ENCODE data around the gene NDUFS3. TPM values are rescaled to one million over a fixed set of nuclear protein-coding genes. Genes with fewer than 3 reads are reported as not detected.
"Not testable (repeated sequence)": the region's sequence is repeated elsewhere in the genome, so short reads cannot be mapped to it uniquely, and the experiment has no call there.

The NDUFS3 gene
- 132 and 142 TPM in 2 replicates for total RNA-seq

DNA sequence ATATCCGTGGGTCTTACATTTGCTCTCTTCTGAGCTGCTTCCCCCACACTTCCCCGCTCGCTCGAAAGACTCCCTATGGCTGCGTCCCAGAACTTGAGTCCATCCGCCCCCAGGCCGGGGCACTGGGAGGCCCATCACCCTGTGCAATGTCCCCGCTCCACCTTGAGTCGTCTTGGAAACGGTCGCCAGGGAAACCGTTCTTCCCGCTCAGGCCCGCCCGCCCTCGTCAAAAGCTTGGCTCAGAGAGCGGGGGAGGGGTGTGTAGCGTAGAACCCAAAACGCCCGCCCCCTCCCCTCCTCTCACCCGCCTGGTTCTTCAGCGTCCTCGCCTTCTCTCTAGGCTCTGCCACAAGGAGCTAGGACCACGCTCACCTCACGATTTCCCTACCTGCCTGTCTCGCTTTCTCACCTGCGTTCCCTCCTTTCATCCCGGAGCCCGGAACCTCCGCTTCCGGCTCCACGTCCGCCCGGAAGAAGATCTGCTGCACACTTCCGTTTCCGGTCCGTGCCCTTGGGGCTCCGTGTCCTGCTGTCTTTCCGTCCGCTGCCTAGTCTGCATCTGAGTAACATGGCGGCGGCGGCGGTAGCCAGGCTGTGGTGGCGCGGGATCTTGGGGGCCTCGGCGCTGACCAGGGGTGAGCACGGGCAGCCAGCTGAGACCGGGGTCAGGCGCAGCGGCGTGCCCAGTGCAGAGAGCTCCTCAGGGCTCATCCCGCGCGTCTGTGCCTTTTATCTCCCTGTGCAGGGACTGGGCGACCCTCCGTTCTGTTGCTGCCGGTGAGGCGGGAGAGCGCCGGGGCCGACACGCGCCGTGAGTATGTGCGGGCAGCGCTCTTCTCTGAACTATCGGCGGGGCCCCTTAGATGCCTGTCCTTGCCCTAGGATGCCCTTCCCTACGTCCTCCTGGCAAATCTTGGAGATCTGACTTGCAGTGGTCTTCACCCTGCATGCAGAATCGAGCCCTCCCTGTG, at the start of gene NDUFS3, which contains the start of gene KBTBD4:
Gene NDUFS3 (plus strand): TSS at position 551 of the 971 bp plus-strand sequence. CDS start 18 bp downstream, at position 569.
Gene KBTBD4 (minus strand): TSS at position 447 of the 971 bp plus-strand sequence. CDS start 19 bp downstream, at position 428.
- Mint-ChIP-seq H3K27me3 (ENCODE audit: low read depth) (no peaks in the 10 kb centered on the region), H3K9me3 (no peaks in the 10 kb centered on the region), H3K27ac (peak within 1 kb of the TSS; percentile 98), H3K4me3 (ENCODE audit: low read depth) (peak within 1 kb of the TSS; percentile 100), H3K36me3 (ENCODE audit: low read depth) (peaks cover 73% of the 10 kb centered on the region), H3K4me1 (ENCODE audit: low read depth) (peaks cover 25% of the 10 kb centered on the region)
- intact Hi-C loops (cut with micrococcal nuclease) = loop anchor here (1.0 to 10.0 kb wide), 3 partner anchors 13 to 266 kb away; partner anchors contain the start of genes MTCH2 and NUP160
- peak; percentile 88 for DNase-seq (ENCODE audit: low spot score)

GRCh38 chr11:47529951-47530350, 48.9 kb upstream of the NDUFS3 start:
- Mint-ChIP-seq H3K36me3 (ENCODE audit: low read depth) (peaks cover 20% of the 10 kb centered on the region), H3K4me3 (ENCODE audit: low read depth) (no peak overlapping the region), H3K9me3 (no peaks in the 10 kb centered on the region), H3K27ac (no peak overlapping the region), H3K27me3 (ENCODE audit: low read depth) (no peaks in the 10 kb centered on the region), H3K4me1 (ENCODE audit: low read depth) (peaks cover 28% of the 10 kb centered on the region)
- intact Hi-C loops (cut with micrococcal nuclease) = no loop called here
- DNase-seq (ENCODE audit: low spot score) = no peak

GRCh38 chr11:47530721-47531120, 48.2 kb upstream of the NDUFS3 start:
- DNase-seq (ENCODE audit: low spot score); H3K4me3 Mint-ChIP-seq (ENCODE audit: low read depth); intact Hi-C loops (cut with micrococcal nuclease); H3K27ac Mint-ChIP-seq; H3K9me3 Mint-ChIP-seq; H3K27me3 Mint-ChIP-seq (ENCODE audit: low read depth): not testable (repeated sequence)
- Mint-ChIP-seq H3K36me3 (ENCODE audit: low read depth) (peaks cover 17% of the 10 kb centered on the region), H3K4me1 (ENCODE audit: low read depth) (peaks cover 22% of the 10 kb centered on the region)

GRCh38 chr11:47531666-47532065, 47.2 kb upstream of the NDUFS3 start:
- peaks cover 14% of the 10 kb centered on the region for H3K4me1 Mint-ChIP-seq (ENCODE audit: low read depth)
- H3K4me3 Mint-ChIP-seq (ENCODE audit: low read depth) = no peak overlapping the region
- peaks cover 18% of the 10 kb centered on the region for H3K36me3 Mint-ChIP-seq (ENCODE audit: low read depth)
- no peak for DNase-seq (ENCODE audit: low spot score)
- H3K9me3 Mint-ChIP-seq = no peaks in the 10 kb centered on the region
- H3K27ac Mint-ChIP-seq = peak overlapping the region; percentile 22
- H3K27me3 Mint-ChIP-seq (ENCODE audit: low read depth) = no peaks in the 10 kb centered on the region
- intact Hi-C loops (cut with micrococcal nuclease) = no loop called here

DNA sequence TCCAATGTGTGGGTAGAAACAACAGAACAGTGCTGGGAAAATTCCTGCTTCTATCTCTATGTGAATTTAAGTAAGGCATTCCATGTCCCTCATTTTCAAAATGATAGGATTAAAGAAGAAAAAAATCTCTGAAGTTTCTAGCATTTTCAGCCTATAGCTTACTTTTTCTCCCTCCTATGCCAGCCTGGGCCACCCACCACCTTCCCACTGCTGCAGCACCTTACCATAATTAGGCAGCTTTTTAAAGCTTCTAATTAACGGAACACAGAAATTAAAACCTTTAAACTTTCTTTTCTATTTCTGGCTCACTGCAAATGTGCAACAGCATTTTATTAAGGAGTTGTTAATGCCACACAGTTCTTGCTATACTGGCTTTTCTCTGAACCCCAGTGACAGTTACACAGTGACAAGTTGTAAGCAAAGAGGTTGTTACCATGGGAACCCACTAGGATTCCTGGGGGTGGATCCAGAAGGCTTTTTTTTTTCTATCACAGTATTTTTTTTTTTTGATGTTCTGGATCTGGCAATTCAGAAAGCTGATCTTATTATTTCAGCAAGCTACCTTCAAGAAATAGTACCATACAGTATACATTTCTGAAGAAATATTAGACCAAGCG, 46.2 kb upstream of the NDUFS3 start:
- Mint-ChIP-seq H3K36me3 (ENCODE audit: low read depth) (peaks cover 18% of the 10 kb centered on the region), H3K27me3 (ENCODE audit: low read depth) (no peaks in the 10 kb centered on the region), H3K27ac (peak overlapping the region; percentile 1), H3K4me3 (ENCODE audit: low read depth) (no peak overlapping the region), H3K9me3 (no peaks in the 10 kb centered on the region), H3K4me1 (ENCODE audit: low read depth) (peaks cover 14% of the 10 kb centered on the region)
- intact Hi-C loops (cut with micrococcal nuclease) = no loop called here
- DNase-seq (ENCODE audit: low spot score) = no peak

- Mint-ChIP-seq H3K4me1 (ENCODE audit: low read depth) (peaks cover 17% of the 10 kb centered on the region), H3K4me3 (ENCODE audit: low read depth) (no peak overlapping the region), H3K27me3 (ENCODE audit: low read depth) (no peaks in the 10 kb centered on the region), H3K9me3 (no peaks in the 10 kb centered on the region), H3K36me3 (ENCODE audit: low read depth) (peaks cover 17% of the 10 kb centered on the region), H3K27ac (no peak overlapping the region)
- intact Hi-C loops (cut with micrococcal nuclease) = no loop called here
- no peak for DNase-seq (ENCODE audit: low spot score)
Observed at GRCh38 chr11:47533690-47534151, 45.2 kb upstream of the NDUFS3 start.

- DNase-seq (ENCODE audit: low spot score) = no peak
- Mint-ChIP-seq H3K4me3 (ENCODE audit: low read depth) (no peak overlapping the region), H3K27me3 (ENCODE audit: low read depth) (no peaks in the 10 kb centered on the region), H3K9me3 (no peaks in the 10 kb centered on the region), H3K4me1 (ENCODE audit: low read depth) (peaks cover 21% of the 10 kb centered on the region), H3K27ac (peak overlapping the region; percentile 17), H3K36me3 (ENCODE audit: low read depth) (peaks cover 22% of the 10 kb centered on the region)
- intact Hi-C loops (cut with micrococcal nuclease) = no loop called here
Observed at GRCh38 chr11:47534704-47535251, 44.1 kb upstream of the NDUFS3 start.

- Mint-ChIP-seq H3K27me3 (ENCODE audit: low read depth) (no peaks in the 10 kb centered on the region), H3K4me3 (ENCODE audit: low read depth) (no peak overlapping the region), H3K27ac (no peak overlapping the region), H3K36me3 (ENCODE audit: low read depth) (peaks cover 29% of the 10 kb centered on the region), H3K4me1 (ENCODE audit: low read depth) (peaks cover 32% of the 10 kb centered on the region), H3K9me3 (no peaks in the 10 kb centered on the region)
- no peak for DNase-seq (ENCODE audit: low spot score)
- intact Hi-C loops (cut with micrococcal nuclease) = no loop called here
Observed at GRCh38 chr11:47536915-47537314, 42.0 kb upstream of the NDUFS3 start.

GRCh38 chr11:47538741-47539565, 39.9 kb upstream of the NDUFS3 start:
- Mint-ChIP-seq H3K27ac (no peak overlapping the region), H3K4me1 (ENCODE audit: low read depth) (peaks cover 29% of the 10 kb centered on the region), H3K27me3 (ENCODE audit: low read depth) (no peaks in the 10 kb centered on the region), H3K36me3 (ENCODE audit: low read depth) (peaks cover 31% of the 10 kb centered on the region), H3K4me3 (ENCODE audit: low read depth) (no peak overlapping the region), H3K9me3 (no peaks in the 10 kb centered on the region)
- intact Hi-C loops (cut with micrococcal nuclease) = no loop called here
- DNase-seq (ENCODE audit: low spot score) = no peak

DNA sequence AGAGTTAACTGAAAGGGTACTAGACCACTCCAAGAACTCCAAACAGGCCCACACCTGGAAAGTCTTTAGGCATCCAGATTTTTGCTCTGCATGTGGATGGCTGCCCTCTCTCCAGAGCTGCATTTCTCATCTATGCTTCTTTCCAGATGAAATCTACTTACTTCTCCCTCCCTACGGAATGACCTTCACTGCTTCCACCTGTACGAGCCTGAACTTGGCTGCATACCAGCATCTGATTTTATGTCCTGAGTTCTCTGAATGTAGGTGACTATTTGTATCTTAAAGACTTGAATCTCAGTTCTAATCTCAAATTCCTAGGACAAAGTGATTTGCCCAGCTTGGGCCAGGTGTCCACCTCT, 39.2 kb upstream of the NDUFS3 start:
- H3K9me3 Mint-ChIP-seq = no peaks in the 10 kb centered on the region
- peaks cover 30% of the 10 kb centered on the region for H3K4me1 Mint-ChIP-seq (ENCODE audit: low read depth)
- intact Hi-C loops (cut with micrococcal nuclease) = loop anchor here (2.0 kb wide), 1 partner anchor 25 kb away; no protein-coding TSS in a partner anchor
- peaks cover 36% of the 10 kb centered on the region for H3K36me3 Mint-ChIP-seq (ENCODE audit: low read depth)
- no peak for DNase-seq (ENCODE audit: low spot score)
- no peaks in the 10 kb centered on the region for H3K27me3 Mint-ChIP-seq (ENCODE audit: low read depth)
- peak overlapping the region; percentile 84 for H3K27ac Mint-ChIP-seq
- no peak overlapping the region for H3K4me3 Mint-ChIP-seq (ENCODE audit: low read depth)

- Mint-ChIP-seq H3K27me3 (ENCODE audit: low read depth) (no peaks in the 10 kb centered on the region), H3K4me3 (ENCODE audit: low read depth) (peak overlapping the region; percentile 30), H3K9me3 (no peaks in the 10 kb centered on the region), H3K4me1 (ENCODE audit: low read depth) (peaks cover 30% of the 10 kb centered on the region), H3K36me3 (ENCODE audit: low read depth) (peaks cover 29% of the 10 kb centered on the region), H3K27ac (peak overlapping the region; percentile 84)
- no peak for DNase-seq (ENCODE audit: low spot score)
- intact Hi-C loops (cut with micrococcal nuclease) = loop anchor here (2.0 kb wide), 1 partner anchor 26 kb away; no protein-coding TSS in a partner anchor
Observed at GRCh38 chr11:47541070-47541469, 37.8 kb upstream of the NDUFS3 start.

DNA sequence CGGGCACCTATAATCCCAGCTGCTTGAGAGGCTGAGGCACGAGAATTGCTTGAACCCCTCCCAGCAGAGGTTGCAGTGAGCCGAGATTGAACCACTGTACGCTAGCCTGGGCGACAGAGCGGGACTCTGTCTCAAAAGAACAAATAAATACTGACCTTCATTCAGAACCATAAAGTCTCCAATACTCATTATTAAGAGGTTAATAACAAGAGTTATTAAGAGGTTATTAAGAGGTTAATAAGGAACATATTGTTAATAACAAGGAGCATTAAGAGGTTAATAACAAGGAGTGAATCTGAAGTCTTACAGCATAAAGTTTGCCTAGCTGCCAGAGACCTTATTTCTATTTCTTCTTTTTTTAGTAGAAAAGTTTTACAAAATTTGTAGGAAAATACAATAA, 33.6 kb upstream of the NDUFS3 start:
- Mint-ChIP-seq H3K4me3 (ENCODE audit: low read depth) (no peak overlapping the region), H3K27ac (no peak overlapping the region), H3K36me3 (ENCODE audit: low read depth) (peaks cover 29% of the 10 kb centered on the region), H3K9me3 (no peaks in the 10 kb centered on the region), H3K27me3 (ENCODE audit: low read depth) (no peaks in the 10 kb centered on the region), H3K4me1 (ENCODE audit: low read depth) (peaks cover 32% of the 10 kb centered on the region)
- intact Hi-C loops (cut with micrococcal nuclease) = no loop called here
- no peak for DNase-seq (ENCODE audit: low spot score)
